ENCODE measurements around the gene ABCB9. TPM values are rescaled to one million over a fixed set of nuclear protein-coding genes. Genes with fewer than 3 reads are reported as not detected.

Gene ABCB9
- total RNA-seq, 1 donor = 12.1 TPM

- peak; percentile 74 for DNase-seq (ENCODE audit: low read depth)
- no peak for TF ChIP-seq CTCF (IDR thresholded peaks at IDR 0.05; ENCODE audit: insufficient read depth, low read depth, low read length)
- H3K4me3 ChIP-seq (ENCODE audit: low read depth, low read length) = no peak overlapping the region
Measured at GRCh38 chr12:122888232-122888752, 78.0 kb downstream of the ABCB9 start.

GRCh38 chr12:122887819-122888212, 78.4 kb downstream of the ABCB9 start:
- H3K4me3 ChIP-seq (ENCODE audit: low read depth, low read length) = no peak overlapping the region
- no peak for TF ChIP-seq CTCF (IDR thresholded peaks at IDR 0.05; ENCODE audit: insufficient read depth, low read depth, low read length)
- no peak for DNase-seq (ENCODE audit: low read depth)

GRCh38 chr12:122886851-122887818, 79.1 kb downstream of the ABCB9 start:
- H3K4me3 ChIP-seq (ENCODE audit: low read depth, low read length) = no peak overlapping the region
- DNase-seq (ENCODE audit: low read depth) = peak; percentile 74
- no peak for TF ChIP-seq CTCF (IDR thresholded peaks at IDR 0.05; ENCODE audit: insufficient read depth, low read depth, low read length)

GRCh38 chr12:122886161-122886560, 80.1 kb downstream of the ABCB9 start:
- no peak for DNase-seq (ENCODE audit: low read depth)
- TF ChIP-seq CTCF (IDR thresholded peaks at IDR 0.05; ENCODE audit: insufficient read depth, low read depth, low read length) = no peak

GRCh38 chr12:122884860-122885259, 81.4 kb downstream of the ABCB9 start:
- H3K4me3 ChIP-seq (ENCODE audit: low read depth, low read length) = no peak overlapping the region
- TF ChIP-seq CTCF (IDR thresholded peaks at IDR 0.05; ENCODE audit: insufficient read depth, low read depth, low read length) = no peak
- no peak for DNase-seq (ENCODE audit: low read depth)

More at GRCh38 chr12:122886161-122886560, 80.1 kb downstream of the ABCB9 start:
- no peak overlapping the region for H3K4me3 ChIP-seq (ENCODE audit: low read depth, low read length)

GRCh38 chr12:122884091-122884826, 82.0 kb downstream of the ABCB9 start:
- DNase-seq (ENCODE audit: low read depth) = no peak
- no peak for TF ChIP-seq CTCF (IDR thresholded peaks at IDR 0.05; ENCODE audit: insufficient read depth, low read depth, low read length)
- no peak overlapping the region for H3K4me3 ChIP-seq (ENCODE audit: low read depth, low read length)
